GM18508 (cell line): ENCODE measurements around the gene FTL.
A peak's percentile ranks its signal among the peaks of the same experiment; 100 is the strongest.

Source experiments
- ATAC-seq: cut with Tn5 transposase; IDR thresholded peaks from one replicate; pipeline ENCODE4 v1.9.1; 2021; ENCODE audit warnings: moderate number of reproducible peaks; ENCODE audit not compliant: insufficient read depth, unreplicated experiment

Gene FTL

DNA sequence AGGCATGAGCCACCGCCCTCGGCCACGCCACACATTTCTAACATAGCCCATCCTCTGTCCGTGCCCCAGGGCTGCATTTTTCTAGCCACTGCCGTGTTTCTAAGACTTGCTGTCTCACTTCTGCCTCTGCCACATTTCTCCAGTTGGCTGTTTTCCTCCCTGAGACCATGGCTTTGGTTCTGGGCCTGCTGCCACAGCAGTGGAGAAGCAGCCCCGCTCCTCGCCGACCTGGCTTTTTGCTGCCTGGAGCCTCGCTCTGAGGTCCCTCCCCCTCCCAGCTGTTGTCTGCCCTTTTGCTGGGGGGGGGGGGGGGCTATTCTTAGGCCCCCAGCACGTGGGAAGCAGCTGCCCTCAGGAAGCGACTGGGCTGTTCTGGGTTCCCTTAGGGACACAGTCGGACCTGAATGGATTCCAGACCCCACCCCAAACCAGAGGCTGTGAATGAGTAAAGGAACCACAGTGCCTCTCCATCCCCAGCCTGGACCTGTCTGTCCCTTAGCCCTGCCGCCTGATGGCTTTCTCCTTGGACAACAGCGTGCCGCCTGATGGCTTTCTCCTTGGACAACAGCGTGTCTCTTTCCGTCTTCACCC is 24.7 kb downstream of the FTL start:
- no peak for ATAC-seq

DNA sequence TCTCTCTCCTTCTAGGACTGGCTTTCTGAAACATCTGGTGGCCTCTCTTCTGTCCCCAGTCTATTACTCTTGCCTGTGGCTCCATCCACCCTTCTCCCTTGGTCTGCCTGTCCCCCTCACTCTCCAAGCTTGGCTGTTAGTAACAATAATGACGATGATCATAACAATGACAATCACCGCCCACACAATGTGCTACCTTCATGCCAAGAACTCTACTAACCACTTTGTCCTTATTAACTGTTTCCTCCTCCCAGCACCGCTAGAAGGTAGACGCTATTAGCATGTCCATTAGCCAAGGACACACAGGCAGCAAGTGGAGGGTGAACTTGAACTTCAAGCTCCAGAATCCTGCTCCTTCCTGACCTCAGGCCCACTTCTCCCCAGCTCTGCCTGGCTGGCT is 25.3 kb downstream of the FTL start:
- ATAC-seq, result no peak

DNA sequence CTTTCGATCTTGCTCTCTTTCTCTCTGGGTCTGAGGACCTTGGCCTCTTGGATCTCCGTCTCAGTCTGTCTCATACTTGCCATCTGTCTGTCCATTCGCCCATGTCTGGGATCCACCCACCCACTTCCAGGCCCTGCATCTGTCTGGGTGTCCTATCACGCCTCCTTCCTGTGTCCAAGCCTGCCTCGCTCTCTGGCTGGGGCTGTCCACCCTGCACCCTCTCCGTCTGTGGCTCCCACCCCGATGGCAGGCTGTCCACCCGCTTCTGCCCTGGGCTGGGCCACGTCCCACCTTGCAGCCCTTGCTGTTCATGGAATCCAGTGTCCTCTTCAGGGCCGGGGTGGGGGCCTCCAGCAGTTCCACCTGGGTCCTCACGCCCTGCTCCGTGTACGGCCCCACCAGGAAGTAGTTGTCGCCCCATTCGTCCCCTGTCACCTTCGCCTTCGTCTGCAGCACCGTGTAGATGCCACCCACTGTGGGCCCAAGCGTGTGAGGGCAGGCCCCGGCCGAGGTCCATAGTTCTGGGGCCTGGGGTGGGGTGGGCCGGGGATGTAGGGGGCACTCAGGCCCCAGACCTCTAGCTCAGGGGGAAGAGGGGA is 26.0 kb downstream of the FTL start:
- ATAC-seq, result no peak

DNA sequence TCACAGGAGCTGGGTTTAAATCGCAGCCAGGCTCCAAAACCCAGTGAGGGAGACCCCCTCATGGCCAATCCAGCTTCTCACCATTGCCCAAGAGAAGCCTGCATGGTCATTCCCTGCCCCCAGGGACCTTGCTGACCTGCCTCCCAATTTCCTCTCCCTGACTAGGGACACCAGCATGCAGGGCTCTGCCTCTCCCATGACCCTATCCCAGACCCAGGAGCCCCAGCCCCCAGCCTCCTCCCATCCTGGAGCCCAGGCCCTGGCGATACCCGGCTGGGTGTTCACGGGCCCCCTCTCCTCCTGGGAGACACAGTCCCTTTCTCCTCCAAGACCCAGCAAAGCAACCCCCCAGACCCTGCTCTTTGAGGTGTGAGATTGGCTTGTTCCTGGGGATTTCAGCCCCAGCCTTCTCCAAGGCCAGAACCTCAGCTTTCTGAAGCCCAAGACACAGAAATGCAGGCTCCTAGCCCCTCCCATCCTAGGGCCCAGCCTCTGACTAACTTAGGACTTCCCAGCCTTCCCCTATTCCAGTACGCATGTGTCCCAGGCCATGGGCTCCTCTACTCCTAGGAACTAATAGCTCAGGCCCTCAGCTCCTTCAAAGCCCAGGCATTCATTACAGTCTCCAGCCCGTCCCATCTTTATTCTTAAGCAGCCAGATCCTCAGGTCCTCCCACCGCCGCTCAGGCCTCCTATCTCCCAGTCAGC is 26.9 kb downstream of the FTL start:
- ATAC-seq, result no peak

DNA sequence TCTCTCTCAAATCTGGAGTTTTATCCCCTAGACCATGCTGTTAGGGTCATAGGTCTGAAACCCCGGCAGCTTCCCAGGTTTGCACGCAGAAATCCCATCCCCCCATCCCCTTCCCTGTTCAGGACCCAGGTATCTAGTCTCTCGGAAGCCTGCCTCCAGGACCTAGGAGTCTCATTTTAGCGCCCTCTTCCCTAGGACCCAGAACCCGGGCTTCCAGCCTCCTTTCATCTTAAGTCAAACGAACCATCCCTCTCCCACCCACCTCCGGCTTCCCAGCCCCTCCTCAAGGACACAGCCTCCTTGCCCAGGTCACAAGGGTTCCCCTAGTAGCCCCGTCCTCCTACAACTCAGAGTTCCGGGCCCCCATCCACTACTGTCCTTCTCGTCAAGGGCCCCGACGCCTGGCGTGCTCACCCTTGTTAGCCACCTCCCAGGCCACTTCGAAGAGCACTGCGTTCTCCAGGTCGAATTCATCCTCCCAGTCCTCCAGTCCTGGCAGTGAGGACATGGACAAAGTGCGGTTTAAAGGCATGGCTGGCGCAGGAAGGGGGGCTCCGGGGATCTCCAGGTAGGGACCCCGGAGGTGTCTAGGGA is 27.6 kb downstream of the FTL start:
- ATAC-seq, result no peak

DNA sequence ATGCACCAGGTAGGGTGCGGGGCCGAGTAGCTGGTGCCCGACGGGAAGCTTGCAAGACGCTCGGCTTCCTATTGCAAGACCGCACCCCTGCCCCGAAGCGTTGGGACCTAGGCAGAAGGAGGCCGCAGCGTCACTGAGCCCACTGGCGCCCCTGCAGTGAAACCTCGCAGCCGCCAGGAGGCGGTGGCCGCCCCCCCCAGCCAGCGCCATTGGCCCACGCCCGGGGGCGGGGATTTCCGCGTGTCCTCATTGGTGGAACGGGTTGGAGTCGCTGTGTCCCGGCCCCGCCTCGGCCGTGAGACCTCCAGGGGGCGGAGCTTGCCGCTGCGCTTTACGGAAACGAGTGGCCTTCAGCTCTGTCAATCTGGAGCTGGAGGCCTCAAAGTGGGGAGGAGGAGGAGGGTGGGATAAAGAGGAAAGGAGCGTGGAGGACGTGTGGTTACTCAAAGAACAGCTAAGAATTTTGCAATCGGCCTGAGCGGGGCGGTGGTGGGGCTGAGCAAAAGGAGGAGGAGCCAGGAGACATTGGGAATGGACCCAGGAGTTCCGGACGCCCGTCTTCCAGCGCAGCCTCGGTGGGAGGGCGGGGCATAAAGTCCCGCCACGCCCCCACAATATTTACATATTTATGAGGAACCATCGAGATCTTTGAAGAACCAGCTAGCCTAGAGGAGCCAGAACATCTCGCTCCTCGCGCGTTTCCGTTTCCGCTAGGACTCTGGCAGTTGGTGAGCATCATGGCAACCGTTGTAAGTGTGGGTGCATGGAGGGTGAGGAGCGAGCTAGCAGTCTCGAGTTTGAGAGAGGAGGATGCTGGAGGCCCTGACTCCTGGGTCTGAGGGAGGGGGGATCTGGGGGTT is 28.3 kb downstream of the FTL start, which contains the start of the genes GYS1 and RUVBL2:
TSS of gene GYS1 (minus strand) at position 135 of the 860 bp plus-strand sequence. CDS start 197 bp downstream, outside the sequence.
TSS of gene RUVBL2 (plus strand) at position 713 of the 860 bp plus-strand sequence. CDS start at position 738, 25 bp downstream.
- ATAC-seq, result peak; percentile 59

DNA sequence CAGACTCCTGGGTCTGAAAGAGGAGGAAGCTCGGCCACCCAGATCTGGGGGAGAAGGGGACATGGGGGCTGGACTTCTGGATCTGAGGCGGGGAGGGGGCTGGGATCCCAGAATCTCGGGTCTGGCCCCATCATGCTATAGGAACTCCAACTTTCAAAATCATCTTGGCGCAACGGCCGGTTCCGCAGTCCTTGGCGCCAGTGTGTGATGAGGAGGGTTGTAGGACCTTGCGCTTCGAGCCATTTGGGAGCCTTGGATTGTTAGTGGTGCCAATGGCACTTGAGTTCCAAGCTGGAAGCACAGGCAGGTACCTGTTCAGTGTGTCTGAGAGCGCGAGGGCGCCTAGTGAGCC is 28.9 kb downstream of the FTL start:
- no peak for ATAC-seq

DNA sequence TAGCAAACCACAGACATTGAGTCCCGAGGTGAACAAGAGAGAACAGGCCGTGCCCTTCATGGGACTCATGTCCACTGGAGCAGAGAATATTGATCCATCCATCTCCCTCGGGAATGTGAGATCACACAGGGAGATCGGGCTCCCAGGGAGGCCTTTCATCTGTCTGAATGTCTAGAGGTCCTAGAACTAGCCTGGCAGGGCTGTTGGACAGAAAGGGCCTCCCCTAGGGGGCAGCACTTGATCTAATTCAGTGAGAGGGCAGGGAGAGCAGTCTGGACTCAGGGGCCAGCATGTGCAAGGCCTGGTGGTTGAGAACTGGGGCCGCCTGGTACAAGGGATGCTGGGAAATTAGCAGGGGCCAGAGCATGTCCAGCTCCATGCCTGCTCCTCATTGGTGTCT is 32.9 kb downstream of the FTL start:
- ATAC-seq, result no peak

DNA sequence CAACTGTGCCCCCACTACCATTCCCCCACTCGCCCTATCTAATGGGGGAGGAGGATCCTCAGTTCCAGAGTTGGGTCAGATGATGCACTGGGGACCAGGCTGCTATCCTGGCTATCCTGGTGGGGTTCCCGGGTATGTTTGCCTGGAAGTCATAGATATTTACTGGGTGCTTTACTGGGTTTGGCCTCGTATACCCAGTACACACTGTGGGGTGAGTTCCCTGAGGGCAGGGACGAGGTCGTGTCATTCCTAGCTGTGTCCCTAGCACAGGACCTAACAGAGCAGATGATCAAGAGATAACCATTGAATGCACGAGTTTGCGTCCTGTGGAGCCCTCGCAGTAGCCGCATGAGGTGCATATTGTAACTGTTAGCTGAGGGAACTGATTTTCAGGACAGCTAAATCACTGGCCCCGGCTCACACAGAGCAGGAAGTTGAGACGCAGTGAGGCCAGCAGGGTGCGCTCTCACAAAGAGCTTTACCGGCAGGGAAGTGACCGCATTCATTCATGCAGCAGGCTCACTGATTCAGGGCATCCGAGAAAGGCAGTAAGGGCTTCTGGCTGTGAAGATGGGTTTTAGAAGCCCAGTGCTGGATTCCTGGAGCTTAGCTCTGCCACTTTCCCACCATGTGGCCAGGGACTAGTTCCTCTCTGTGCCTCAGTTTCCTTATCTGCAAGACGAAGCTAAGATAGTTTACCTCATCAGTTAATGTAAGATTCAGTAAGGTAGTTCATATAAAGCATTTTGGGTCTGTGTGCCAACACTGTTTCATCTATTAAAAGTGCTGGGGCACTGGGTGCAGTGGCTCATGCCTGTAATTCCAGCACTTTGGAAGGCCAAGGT is 34.6 kb downstream of the FTL start:
- ATAC-seq, result no peak

DNA sequence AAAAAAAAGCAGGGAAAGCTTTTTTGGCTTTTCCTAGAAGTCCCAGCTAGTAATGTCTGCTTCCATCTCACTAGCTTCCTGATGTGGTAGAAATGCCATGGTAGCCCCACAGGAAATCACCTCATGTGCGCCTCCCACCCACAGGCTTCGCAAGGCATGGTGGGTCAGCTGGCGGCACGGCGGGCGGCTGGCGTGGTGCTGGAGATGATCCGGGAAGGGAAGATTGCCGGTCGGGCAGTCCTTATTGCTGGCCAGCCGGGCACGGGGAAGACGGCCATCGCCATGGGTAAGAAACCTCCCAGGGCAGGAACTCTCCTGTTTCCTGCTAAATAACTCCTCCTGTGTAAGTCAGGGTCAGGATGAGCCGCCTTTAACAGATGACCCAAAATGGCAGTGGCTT is 39.0 kb downstream of the FTL start:
- no peak for ATAC-seq

DNA sequence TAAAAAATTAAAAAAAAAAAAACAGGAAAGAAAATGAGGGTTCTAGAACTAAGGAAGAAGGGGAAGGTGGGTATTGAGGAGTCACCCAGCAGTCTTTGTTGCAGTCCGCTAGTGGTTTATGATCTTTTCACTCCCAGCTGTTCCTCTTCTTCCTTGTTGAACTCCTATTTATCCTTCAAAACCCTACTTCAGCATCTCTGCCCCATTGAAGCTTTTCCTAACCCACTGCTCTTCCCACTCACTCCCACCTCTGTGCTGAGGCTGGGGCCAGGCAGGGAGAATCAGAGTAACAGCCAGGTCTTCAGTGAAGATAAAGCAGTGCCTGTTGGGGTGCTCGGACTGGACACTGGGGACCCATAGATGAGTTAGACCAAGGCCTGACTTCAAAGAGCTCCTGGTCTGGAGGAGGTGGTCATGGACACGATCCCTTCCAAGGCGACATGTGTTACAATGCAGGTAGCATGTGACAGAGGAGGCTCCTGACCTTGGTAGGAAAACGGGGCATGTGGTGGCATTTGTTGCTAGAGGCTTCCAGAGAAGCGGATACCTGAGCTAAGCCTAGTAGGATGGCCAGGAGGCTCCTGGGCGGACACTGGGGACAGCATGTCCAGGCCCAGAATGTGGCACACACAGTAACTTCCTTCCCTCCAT is 40.0 kb downstream of the FTL start:
- no peak for ATAC-seq

DNA sequence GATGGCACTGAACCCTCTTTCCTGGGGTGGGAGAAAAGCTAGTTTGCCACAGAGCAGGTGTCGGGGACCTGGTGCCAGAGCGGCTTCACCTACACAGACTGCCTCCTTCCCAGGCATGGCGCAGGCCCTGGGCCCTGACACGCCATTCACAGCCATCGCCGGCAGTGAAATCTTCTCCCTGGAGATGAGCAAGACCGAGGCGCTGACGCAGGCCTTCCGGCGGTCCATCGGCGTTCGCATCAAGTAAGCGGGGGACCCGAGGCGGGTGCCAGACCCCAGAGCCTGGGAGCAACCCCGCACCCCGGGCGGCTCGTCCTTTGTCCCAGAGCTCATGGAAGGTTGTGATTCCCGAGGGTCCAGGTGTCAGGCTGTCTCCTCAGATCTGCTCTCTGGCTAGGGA is 41.8 kb downstream of the FTL start:
- no peak for ATAC-seq

DNA sequence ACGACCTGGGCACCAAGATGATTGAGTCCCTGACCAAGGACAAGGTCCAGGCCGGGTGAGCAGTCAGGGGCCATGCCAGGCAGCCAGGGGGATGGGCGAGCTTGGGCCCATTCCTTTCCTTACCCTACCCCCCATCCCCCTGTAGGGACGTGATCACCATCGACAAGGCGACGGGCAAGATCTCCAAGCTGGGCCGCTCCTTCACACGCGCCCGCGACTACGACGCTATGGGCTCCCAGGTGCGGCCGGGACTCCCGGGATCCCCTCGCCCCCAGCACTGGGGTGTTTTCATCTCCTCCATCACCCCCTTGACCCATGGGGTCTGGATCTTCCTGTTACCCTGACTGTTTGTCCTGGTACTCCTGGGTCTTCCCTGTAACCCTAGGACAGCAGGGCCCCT is 44.7 kb downstream of the FTL start:
- ATAC-seq, result no peak

DNA sequence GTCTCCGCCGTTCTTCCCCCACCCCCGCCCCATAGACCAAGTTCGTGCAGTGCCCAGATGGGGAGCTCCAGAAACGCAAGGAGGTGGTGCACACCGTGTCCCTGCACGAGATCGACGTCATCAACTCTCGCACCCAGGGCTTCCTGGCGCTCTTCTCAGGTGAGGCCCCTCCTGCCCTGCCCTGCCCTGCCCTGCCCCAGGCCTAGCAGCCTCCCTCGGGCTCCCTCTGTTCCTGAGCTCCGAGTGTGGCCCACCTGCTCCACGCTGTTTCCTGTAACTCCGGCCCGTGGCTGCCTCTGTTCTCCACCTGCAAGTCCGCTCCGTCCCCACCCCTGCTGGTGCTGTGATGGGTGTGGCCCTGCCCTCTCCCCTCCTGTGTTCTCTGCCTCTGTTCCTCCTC is 45.3 kb downstream of the FTL start:
- ATAC-seq, result no peak

DNA sequence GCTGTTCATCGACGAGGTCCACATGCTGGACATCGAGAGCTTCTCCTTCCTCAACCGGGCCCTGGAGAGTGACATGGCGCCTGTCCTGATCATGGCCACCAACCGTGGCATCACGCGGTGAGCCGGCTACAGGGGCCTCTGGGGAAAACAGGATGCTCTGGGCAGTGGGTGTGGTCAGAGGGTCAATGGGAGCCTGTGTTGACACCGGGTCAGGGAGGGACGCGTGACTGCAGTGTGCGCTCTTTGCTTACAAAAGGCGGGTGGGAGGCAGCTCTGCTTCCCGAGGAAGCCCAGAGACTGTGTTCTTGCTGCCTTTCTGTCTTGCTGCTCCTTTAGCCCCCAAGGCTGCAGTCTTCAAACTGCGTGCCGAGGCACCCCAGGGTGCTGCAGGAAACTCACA is 46.1 kb downstream of the FTL start:
- no peak for ATAC-seq

DNA sequence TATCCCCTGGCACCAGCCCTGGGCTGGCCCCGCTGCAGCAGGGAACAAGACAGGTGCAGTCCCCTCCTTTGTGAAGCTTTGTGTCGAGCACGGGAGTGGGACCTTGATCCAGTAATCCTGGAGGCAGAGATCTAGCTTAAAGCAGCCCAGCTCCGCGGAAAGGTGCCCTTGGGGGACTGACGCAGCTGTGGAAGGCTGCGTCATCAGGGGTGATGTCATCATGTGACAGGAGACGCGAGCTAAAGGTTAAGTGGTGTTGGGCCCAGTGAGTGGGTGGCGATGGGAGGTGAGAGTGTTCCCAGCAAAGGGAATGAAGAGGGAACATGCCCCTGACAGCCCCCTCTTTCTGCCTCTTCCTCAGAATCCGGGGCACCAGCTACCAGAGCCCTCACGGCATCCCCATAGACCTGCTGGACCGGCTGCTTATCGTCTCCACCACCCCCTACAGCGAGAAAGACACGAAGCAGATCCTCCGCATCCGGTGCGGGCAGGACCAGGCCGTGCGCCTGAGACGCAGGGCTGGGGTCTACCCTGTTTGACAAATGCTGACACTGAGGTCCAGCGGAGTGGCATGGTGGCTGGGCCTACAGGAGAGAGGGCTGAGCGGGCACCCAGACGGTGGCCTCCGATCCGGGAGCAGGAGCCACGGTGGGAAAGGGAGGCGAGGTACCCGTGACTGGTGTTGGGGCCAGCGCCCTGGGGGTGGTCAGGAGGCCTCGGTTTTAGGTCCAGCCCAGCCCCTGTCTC is 49.2 kb downstream of the FTL start:
- ATAC-seq, result no peak

DNA sequence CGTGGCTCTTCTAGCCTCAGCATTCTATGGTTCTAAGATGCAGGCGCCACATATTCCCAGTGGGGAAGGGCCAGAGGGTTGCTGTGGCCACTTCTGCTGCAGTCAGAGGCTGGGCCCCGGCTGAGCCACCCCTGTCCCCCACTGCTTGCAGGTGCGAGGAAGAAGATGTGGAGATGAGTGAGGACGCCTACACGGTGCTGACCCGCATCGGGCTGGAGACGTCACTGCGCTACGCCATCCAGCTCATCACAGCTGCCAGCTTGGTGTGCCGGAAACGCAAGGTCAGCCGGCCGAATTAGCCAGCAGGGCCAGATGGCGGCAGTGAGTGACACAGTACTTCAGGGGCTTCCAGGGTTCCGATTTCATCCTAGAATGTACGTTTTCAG is 49.8 kb downstream of the FTL start:
- ATAC-seq, result no peak

DNA sequence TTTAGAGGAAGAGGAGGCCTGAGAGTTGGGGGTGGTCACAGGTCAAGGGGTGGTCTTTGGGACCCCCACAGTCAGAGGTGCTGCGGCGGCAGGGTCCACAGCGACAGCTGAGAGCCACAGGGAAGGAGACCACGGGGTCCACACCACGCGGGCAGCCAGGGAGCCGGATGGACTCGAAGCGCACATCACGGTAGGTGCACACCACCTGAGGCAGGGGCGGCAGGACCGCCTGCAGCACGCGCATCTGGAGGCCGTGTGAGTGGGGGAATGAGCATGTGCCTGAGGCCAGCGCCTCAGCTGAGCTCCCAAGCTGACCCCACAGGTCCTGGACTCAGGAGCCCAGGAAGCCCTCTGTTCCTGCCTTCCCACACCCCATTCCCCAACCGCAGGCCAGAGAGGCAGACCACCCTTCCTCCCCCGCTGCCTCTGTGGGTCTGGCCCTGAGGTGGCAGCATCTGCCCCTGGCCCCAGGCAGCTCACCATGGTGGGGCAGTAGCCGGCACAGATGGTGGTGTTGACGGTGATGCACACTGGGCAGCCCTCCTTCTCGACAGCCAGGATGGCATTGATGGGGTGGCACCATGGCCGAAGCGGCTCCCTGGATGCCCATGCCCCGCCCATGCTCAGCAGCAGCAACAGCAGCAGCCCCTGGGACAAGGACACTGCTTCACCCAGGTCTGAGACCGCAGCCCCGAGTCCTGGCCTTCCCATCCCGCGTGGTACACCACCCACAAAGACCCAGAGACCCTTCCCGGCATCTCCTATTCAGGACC is 51.1 kb downstream of the FTL start:
- no peak for ATAC-seq
